Stimulated activated CD4-positive, alpha-beta T cell treated with anti-CD3 and anti-CD28 coated beads, Interleukin-2, amount 100 ng/mL, for 4 hours (primary cell): Measurements from ENCODE around the gene CCDC191.

Source experiments
- DNase-seq: peaks from one replicate; pipeline ENCODE4 v3.0.0-alpha.2; 2020; ENCODE audit warnings: low read depth

The CCDC191 gene

DNA sequence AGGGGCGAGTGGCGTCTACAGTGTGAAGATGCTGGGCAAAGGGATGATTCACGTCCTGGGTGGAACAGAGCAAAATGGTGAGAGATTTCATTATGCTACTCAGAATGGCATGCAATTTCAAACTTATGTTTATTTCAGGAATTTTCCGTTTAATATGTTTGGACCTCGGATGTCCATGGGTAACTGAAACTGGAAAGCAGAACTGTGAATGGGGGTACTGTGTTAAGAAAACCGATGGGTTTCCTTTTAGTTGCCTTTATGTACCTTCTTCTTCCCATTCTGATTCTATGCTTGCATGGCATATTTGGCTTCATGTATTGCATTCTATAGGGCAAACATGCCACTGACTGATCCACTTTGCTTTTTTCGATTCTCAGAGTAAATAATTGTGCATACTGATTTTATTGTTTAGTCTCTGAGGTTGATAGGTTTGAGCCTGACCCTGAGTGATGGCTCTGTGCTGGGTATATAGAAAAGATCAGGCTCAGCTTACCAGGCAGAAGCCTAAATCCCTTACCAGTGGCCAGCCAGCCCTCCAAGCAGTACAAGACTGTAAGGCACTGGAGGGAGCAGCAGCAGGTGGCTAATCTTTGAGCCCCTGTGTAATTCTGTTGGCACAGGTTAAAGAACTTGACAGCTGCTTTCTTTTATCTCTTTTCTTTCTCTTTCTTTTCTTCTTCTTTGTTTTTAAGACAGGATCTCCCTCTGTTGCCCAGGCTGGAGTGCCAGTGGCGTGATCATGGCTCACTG lies 4.8 kb upstream of the CCDC191 start:
- DNase-seq = no peak

GRCh38 chr3:114058646-114059045 lies 2.3 kb upstream of the CCDC191 start:
- no peak for DNase-seq

GRCh38 chr3:114057011-114057347 lies 653 bp upstream of the CCDC191 start:
- DNase-seq = no peak

DNA sequence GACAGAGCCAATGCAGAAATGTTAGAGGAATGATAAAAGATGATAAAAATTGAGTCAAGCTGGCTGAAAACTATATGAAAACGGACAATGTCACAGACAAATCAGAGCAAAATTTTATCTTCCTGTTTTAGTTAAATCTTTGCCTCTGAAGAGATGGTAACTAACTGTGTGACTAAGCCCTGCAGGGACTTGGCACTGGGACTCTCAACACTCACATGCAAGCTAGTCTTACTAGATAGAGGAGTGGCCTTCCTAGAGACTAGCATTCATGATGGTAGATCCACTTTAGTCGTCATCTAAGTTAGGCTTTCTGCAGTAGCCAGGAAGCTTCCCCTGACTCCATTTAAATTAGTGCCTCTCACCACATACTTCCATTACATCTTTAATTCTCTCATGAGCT lies 4.1 kb downstream of the CCDC191 start:
- DNase-seq = no peak

DNA sequence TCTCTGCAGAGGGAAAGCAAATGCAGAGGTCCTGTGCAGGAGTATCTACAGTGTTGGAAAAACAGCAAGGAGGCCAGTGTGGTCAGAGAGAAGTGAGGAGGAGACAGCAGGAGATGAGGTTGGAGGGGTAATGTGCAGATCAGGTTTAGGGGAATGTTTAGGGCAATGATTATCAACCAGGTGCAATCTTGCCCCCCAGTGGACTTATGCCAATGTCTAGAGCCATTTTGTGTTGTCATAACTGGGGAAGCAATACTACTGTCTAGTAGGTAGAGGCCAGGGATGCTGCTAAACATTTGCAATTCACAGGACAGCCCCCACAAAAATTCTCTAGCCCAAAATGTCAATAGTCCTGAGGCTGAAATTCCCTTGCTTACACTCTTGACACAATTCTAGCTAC lies 13.1 kb downstream of the CCDC191 start:
- DNase-seq = no peak

DNA sequence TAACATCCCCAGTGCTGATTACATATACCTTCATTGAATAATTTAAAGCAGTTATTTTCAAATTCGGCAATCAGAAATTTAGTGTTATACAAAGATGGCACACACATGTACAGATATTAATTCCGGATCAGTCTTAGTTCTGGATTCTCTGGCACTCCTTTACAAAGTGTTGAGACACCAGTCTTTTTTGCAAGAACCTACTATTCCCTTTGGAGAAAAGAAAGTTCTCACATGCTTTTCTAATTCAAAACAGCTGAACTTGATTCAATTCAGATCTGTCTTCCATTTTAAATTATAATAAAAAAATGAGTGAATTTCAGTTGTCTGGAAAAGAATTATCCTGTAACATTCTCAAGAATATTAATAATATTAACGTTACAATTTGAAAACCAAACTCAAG lies 20.4 kb downstream of the CCDC191 start:
- DNase-seq = no peak

GRCh38 chr3:114034787-114035545 lies 21.4 kb downstream of the CCDC191 start:
- no peak for DNase-seq

DNA sequence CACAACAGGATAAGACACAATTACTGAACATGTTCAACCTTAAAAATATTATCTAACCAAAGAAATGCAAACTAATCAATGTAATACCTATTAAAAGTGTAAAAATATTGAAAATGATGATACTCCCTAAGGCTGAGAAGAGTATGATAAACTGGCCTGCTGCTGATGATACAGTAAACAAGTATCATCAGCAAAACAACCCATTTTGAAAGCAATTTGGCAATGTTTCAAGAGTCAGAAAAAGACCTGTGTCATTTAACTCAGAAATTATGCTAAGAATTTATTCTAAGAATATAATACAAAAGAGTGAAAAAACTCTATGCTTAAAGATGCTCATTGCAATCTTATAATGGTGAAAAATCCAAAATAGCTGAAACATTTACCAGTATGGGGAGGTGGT lies 22.1 kb downstream of the CCDC191 start:
- DNase-seq = no peak

DNA sequence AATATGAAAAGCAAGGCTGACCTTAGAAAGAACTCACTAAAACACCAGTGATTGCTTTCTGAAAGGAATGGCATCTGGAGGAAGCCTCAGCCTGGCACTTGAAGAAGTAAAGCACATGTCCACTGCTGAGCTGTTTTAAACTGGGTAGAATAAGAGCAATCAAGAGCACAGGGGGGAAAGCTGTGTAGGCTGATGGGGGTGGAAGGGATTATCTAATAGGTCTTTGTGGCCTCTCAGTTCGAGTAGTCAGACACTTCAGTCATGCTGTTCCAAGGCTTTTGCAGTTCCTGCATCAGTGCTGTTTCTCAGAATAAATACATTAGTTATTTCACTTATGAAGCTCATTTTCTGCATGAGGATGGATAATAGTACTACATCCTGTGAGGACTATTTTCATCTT lies 22.6 kb downstream of the CCDC191 start:
- DNase-seq = no peak

- no peak for DNase-seq
Measured at GRCh38 chr3:114026331-114026730, 30.0 kb downstream of the CCDC191 start.

- DNase-seq = no peak
Measured at GRCh38 chr3:114025451-114025850, 30.9 kb downstream of the CCDC191 start.

DNA sequence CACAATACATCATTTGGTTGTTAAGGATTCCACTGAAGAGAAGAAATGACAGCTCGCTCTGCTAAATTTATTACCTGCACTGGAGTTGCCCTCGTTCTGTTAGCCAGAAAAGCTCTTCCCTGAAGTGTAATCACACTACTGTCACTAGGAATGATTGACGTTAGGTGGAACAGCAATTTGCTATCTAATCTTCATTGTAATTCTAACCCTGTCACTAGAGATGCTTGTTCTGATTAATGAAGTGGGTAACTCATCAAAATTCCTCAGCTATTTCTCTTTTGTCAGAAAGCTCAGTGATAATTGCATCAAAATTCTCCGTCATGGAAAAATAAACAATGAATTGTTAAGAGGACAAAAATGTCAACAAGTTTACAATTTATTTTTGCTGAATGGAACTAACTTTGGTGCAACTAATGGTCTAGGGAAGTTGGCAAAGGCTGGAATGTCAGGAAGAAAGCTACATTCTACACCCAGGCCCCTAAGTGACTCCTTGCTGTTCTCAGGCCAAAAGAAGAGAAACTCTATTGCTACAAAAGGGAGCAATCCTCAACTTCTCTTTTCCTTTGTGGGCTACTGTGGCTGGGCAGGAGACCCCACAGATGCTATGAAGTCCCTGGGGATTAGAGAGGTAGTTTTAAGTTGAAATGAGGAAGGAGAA lies 34.1 kb downstream of the CCDC191 start:
- DNase-seq = no peak

DNA sequence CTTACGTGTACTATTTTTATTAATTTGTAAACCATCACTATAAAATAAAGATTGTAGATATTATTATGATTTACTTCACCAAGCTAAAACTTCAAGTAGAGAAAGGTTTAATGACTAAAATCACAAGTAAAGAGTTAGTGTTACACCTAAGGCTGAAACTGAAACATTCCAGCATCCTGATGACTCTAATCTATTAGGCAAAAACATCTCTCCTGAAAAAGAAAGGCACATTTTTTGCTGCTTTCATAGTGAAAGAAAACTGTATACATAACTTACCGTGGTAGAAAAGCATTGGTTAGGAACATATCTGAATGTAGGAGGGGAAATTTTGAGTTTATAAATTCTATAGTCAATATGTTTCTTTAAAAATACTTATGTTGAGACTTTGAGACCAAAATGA lies 35.4 kb downstream of the CCDC191 start:
- DNase-seq = no peak

DNA sequence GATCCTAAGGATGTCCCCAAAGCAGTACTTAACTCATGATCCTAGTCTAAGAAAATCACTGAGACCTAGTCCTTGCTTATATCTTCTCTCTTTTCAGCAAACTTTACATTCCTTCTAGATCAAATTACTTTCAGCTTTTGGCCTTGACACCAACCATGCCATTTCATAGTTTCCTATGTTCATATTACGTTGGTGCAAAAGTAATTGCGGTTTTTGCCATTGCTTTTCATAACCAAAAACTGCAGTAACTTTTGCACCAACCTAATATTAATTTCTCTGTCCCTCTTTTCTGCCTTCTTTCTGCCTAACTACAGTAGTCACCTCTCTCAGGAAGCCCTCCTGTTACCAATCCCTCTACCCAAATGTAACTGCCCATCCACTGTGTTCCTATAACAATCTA lies 36.8 kb downstream of the CCDC191 start:
- DNase-seq = no peak

DNA sequence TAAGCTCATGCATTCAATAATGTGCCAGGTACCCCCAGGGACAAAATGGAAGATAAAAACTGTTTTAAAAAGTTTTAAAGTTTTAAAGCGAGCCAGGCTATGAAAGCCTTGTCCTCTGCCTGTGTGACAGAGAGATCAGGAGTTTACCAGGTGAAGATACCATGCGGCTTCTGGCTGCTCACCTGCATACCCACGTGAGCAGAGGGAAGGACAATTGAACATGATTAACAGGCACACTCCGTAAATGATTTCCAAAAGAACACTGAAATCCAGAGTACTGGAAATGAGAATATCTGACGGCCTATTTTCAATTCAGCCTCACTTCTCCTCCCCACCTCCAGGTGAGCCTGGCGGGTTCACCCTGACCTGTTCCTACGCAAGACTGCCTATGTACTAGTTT lies 42.1 kb downstream of the CCDC191 start:
- no peak for DNase-seq

- DNase-seq = no peak
Measured at GRCh38 chr3:114011059-114011797, 45.1 kb downstream of the CCDC191 start.

- DNase-seq = no peak
Measured at GRCh38 chr3:114005481-114005880, 50.8 kb downstream of the CCDC191 start.

- DNase-seq = no peak
Measured at GRCh38 chr3:113985541-113985940, 70.8 kb downstream of the CCDC191 start.

DNA sequence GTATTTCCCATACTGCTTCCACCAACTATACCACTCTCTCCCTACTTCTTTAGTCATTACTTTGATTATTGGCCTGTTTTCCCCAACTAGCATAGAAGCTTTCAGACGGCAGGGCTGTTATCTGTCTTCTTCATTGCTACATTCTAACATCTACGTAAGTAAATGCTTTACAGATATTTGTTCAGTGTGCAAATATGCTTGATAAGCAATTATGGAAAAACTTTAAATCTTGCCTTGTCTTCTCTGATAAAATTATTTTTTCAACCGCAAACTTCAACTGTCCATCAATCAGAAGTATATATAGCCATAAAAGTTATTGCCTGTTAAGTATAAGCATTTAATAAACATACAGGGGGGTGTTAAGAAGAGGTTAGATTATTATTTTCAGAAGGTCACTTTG lies 72.8 kb downstream of the CCDC191 start:
- no peak for DNase-seq

- no peak for DNase-seq
Measured at GRCh38 chr3:113981803-113982202, 74.5 kb downstream of the CCDC191 start.

DNA sequence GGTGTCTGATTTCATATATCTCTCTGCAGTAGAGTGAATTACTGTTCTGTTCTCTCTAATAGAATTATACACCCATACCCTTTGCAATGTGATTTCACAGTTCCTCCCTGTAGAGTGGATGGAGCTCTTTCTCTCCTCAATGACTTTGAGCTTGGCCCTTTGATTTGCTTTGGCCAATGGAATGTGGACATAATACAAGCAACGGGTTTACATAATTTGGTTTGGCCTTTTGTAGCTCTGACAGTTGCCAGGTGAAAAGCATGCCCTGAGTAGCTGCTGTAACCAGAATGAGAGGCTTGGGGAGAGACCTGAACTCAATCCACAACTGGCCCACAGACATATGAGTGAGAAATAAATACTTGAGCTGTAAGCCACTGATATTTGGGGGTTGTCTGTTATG lies 76.4 kb downstream of the CCDC191 start:
- no peak for DNase-seq

DNA sequence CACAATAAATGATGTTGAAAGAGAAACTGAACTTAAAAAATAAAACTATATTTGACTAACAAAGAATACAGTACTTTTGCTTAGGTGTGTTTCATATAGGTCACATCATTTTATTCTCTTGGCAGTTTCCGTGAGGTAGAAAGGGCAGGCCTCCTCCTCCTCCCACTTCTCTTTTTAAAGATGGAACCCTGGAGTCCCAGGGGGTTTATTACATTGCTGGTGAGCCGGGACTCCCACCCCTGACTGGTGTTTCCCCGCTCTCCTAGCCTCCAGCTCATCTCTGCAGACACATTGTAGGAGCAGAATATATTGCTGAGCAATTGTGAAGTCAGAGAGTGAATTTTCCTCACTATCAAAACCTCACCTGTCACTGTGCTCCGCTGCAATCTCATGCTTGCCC lies 78.5 kb downstream of the CCDC191 start:
- no peak for DNase-seq

DNA sequence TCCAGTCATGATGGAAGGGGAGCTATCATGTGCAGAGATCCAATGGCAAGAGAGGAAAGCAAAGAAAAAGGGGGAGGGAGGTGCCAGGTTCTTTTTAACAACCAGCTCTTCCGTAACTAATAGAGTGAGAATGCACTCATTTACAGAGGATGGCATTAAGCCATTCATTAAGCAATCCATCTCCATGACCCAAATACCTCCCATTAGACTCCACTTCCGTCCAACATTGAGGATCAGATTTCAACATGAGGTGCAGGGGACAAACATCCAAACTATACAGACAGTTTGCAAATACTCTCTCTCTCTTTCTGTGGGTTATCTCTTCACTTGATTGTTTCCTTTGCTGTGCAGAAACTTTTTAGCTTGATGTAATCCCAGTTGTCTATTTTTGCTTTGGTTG lies 87.3 kb downstream of the CCDC191 start:
- no peak for DNase-seq
